LHCN-M2 (cell line): ENCODE data around the gene TM7SF3. TPM values are rescaled to one million over a fixed set of nuclear protein-coding genes. Genes with fewer than 3 reads are reported as not detected.

Experiments
- DNase-seq: peaks from one replicate; pipeline ENCODE4 v3.0.0-alpha.2; 2012; ENCODE audit warnings: low read depth
- total RNA-seq: library from RNA; depleted of rRNA; stranded (reverse); fragments of >200 nt; gene quantifications from 2 replicates; pipeline ENCODE4 v1.2.3, GENCODE V29; 2014

Gene TM7SF3
- total RNA-seq, 1 experiment from 2014 or later, result 60.0 TPM

- DNase-seq, result no peak
Observed at GRCh38 chr12:27014859-27015729, 910 bp upstream of the TM7SF3 start.

GRCh38 chr12:27013611-27014084 is 536 bp downstream of the TM7SF3 start:
- DNase-seq, result peak; percentile 38

GRCh38 chr12:27012982-27013255 is 1.3 kb downstream of the TM7SF3 start:
- DNase-seq, result no peak

- DNase-seq, result no peak
Observed at GRCh38 chr12:27012239-27012981, 1.8 kb downstream of the TM7SF3 start.

- no peak for DNase-seq
Observed at GRCh38 chr12:27009881-27010301, 4.3 kb downstream of the TM7SF3 start.

GRCh38 chr12:27008081-27008480 is 6.1 kb downstream of the TM7SF3 start:
- no peak for DNase-seq

GRCh38 chr12:27006797-27007467 is 7.3 kb downstream of the TM7SF3 start:
- no peak for DNase-seq

- DNase-seq, result no peak
Observed at GRCh38 chr12:27005495-27005894, 8.7 kb downstream of the TM7SF3 start.

- DNase-seq, result no peak
Observed at GRCh38 chr12:27003421-27004381, 10.5 kb downstream of the TM7SF3 start.

GRCh38 chr12:27002141-27002540 is 12.0 kb downstream of the TM7SF3 start:
- DNase-seq, result no peak

- DNase-seq, result no peak
Observed at GRCh38 chr12:27001663-27002062, 12.5 kb downstream of the TM7SF3 start.

- DNase-seq, result no peak
Observed at GRCh38 chr12:27000961-27001360, 13.2 kb downstream of the TM7SF3 start.

GRCh38 chr12:26997003-26997402 is 17.2 kb downstream of the TM7SF3 start:
- no peak for DNase-seq

GRCh38 chr12:26995706-26996105 is 18.5 kb downstream of the TM7SF3 start:
- no peak for DNase-seq

- no peak for DNase-seq
Observed at GRCh38 chr12:26994109-26994508, 20.1 kb downstream of the TM7SF3 start.

- no peak for DNase-seq
Observed at GRCh38 chr12:26991826-26992225, 22.4 kb downstream of the TM7SF3 start.

GRCh38 chr12:26989873-26990272 is 24.3 kb downstream of the TM7SF3 start:
- DNase-seq, result no peak

GRCh38 chr12:26988703-26989102 is 25.5 kb downstream of the TM7SF3 start:
- DNase-seq, result no peak

GRCh38 chr12:26987634-26988424 is 26.4 kb downstream of the TM7SF3 start:
- peak; percentile 25 for DNase-seq

GRCh38 chr12:26982866-26983265 is 31.3 kb downstream of the TM7SF3 start:
- no peak for DNase-seq
